Epidermal melanocyte (primary cell): ENCODE measurements around the gene GOT1.

Source experiments
- DNase-seq: peaks from one replicate; pipeline ENCODE4 v3.0.0; 2011; ENCODE audit warnings: low spot score; ENCODE audit not compliant: insufficient read length

The GOT1 gene

GRCh38 chr10:99433378-99434020 is 3.1 kb upstream of the GOT1 start:
- DNase-seq, result no peak

DNA sequence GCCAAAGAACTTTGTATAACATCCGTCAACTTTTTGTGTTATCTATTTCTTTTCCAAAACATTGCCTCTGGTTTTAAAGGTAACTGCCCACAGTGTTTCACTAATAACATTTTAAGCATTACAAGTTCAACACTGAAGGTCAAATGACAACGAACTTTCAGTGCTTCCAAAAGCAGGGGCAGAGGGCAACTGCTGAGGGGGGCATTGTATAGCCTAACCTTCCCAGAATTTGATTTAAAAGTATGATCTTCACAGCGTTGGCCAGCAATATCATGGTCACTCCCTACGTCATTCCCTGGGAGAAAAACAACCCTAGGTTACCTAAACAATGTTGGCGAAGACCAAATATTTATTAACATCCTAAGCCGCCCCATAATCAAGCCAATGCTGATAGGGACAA is 2.5 kb upstream of the GOT1 start:
- no peak for DNase-seq

DNA sequence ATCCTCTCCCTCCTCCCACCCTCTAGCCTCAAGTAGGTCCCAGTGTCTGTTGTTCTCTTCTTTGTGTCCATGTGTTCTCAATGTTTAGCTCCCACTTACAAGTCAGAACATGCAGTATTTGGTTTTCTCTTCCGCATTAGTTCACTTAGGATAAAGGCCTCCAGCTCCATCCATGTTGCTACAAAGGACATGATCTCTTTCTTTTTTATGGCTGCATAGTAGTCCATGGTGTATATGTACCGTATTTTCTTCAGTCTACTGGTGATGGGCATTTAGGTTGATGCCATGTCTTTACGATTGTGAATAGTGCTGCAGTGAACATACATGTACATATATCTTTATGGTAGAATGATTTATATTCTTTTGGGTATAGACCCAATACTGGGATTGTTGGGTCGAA is 1.6 kb upstream of the GOT1 start:
- DNase-seq, result no peak

DNA sequence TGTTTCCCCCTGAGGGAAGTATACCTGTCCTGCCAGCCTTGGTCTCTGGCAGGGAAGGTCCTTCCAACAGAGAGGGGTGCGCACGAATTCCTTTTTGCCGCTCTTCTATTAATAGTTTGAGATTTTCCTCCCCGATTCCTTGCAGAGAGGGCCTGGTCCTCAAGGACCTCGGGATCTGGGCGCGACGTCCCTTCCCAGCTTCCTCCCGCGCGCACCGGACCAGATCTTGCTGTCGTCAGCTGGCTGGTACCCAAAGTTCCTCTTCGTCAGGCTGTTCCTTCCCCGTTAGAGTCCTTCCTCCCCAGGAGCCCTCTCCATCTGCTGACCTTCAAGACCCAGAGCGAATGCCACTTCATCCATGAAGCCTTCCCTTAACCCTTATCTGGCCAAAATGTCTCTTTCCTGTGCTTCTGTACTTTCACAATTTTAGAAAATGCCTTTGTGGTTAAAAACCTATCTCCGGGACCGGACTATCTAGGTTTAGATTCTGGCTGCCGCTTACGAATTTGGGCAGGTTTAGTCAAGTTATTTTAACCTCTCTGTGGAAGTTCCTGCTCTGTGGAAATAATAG is 851 bp upstream of the GOT1 start:
- no peak for DNase-seq

GRCh38 chr10:99430116-99430450 is 341 bp downstream of the GOT1 start:
- DNase-seq, result no peak

GRCh38 chr10:99429517-99430095 is 818 bp downstream of the GOT1 start:
- DNase-seq, result no peak

DNA sequence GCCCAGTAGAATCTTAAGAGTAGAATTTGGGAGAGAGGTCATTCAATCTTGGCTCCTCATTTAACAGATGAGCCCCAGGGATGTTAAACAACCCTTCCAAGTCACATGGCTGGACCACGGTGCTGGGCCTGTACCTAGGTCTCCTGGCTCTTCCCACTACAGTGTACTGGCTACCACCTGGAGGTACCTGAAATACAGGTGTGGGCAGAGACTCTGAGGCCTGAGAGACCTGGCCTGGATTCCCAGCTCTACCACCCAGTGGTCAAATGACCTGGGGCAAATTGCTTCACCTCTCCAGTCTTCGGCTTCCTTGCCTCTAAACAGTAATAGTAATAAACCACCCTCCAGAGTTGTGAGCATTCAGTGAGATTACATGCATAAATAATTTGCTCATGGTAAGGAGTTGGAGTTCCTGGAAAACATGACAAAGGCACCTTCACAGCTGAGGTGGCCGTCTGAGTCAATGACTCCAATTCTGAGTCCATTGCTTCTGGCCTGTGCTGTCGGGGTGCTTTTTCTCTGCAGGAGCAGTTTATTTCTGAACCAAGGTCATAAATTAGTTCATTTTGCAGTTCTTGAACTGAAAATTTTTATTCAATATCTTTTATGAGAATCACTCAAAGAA is 2.7 kb downstream of the GOT1 start:
- DNase-seq, result no peak

GRCh38 chr10:99426689-99427088 is 3.7 kb downstream of the GOT1 start:
- no peak for DNase-seq

DNA sequence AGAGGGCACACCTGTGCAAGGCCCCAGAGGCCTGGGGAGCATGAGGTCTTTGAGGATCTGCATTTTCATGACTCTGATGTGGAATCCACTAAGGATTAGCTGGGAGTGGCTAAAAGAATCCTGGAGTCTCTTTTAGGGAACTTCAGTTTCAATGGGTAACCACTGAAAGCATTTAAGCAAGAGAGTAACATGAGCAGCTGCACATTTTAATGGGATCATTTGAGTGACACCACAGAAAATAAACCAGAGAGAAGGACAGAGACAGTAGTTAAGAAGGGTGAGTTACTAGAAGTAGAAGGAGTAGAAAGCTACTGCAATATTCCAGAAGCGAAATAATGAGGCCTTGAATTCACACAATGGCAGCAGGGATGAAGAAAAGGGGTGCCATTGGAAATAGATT is 5.2 kb downstream of the GOT1 start:
- DNase-seq, result no peak

GRCh38 chr10:99424656-99425055 is 5.8 kb downstream of the GOT1 start:
- no peak for DNase-seq

- DNase-seq, result no peak
These were observed 7.8 kb downstream of the GOT1 start for GRCh38 chr10:99422529-99423096.

- DNase-seq, result no peak
These were observed 9.1 kb downstream of the GOT1 start for GRCh38 chr10:99421233-99421739.

DNA sequence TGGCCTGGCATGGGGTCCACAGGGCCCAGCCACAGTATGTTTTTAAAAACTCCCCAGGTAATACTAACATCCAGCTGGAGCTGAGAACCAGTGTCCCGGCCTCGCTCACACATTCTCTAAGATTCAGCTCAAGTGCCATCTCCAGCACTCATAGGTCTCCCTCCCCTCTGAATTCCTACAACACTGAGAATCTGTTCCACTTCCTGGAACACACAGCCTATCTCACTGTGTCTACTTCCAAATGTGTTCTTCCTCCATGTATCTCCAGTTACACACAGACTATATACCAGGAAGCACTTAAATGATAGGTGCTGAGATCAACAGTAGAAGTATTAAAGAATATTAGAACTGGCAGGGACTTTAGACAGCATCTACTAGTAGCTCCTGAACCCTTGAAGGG is 10.7 kb downstream of the GOT1 start:
- DNase-seq, result no peak

- no peak for DNase-seq
These were observed 11.4 kb downstream of the GOT1 start for GRCh38 chr10:99418910-99419624.

DNA sequence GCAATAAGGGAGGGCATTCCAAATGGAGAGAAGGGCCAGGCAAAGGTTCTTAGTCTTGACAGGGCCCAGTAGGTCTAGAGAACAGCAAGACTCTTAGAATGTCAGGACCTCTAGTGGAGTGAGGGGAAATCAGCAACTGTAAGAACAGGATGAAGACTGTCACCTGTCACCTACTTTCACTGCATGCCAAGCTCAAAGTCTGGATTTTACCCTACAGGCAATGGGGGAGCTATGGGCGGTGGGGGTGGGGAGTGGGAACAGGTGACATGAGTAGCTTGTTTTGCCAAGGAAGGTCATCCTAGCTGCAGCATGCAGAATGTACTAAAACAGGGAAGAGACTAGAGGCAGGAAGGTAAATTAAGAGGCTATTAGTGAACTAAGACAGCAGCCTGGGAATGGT is 18.3 kb downstream of the GOT1 start:
- no peak for DNase-seq

DNA sequence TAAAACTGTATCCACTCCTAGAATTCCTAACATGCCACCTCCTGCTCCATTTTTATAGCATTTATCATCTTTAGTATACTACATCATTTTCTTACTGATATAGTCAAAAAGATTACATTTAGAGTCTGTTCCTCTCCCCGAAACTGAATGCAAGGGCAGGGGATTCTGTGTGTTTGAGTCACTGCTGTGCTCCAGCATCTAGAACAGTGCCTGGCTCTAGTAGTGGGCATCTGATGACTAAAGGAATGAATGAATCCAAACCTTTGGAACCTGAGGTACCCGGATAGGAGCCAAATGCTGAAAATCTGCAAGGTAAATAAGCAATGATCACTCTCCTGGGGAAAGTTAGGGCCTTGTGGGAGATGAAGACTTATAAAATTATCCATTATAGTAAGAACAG is 18.9 kb downstream of the GOT1 start:
- no peak for DNase-seq

DNA sequence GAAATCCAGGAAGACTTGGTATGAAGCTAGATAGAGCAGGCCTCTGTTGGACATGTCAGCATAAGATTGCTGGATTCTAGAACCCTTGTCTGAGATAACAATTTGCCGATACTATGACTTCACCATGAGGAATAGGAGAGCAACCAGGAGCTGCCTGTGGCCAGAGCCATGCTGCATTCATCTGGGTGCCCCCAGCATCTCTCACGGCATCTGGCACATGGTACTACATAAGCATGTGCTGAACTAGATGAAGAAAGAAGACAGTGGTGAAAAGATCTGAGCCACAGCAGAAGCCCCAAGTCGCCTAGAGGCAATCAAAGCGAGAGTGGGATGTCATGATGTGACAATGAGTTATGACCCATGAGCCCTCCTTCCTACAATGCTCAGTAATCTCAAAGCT is 19.5 kb downstream of the GOT1 start:
- DNase-seq, result no peak

- DNase-seq, result no peak
These were observed 20.3 kb downstream of the GOT1 start for GRCh38 chr10:99410146-99410545.

DNA sequence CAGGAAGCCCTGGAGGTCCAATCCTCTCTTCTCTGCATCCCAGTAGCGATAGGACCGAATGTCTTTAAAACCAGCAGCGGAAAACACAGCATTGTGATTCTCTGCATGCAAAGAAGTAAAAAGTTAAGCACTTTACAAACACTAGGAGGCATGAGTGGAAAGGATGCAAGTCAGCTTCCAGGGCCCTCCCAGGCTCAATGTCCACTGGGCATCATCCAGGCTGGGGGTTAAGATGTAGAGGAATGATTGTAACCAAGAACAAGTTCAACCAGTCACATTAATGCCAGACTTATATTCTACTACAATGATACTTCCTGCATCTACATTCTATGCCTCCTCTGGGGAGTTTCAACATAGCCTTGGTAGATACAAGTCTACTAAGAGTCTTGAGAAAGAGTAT is 24.3 kb downstream of the GOT1 start:
- DNase-seq, result no peak

GRCh38 chr10:99403674-99404073 is 26.8 kb downstream of the GOT1 start:
- DNase-seq, result no peak

DNA sequence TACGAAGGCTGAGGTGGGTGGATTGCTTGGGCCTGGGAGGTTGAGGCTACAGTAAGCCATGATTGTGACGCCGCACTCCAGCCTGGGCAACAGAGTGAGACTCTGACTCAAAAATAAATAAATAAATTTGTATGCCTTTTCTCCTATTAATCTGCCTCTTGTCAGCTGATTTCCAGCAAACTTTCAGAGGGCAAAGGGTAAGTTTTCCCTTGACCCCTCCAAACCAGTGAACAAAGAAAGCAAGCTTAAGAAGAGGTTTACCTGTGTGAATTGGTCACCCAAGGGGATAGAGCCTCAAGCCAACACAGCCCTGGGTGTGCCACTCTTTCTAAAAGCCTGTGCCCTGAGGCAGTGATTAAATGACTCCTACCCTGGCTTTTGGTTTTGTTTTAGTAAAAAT is 30.8 kb downstream of the GOT1 start:
- DNase-seq, result no peak

- DNase-seq, result no peak
These were observed 34.0 kb downstream of the GOT1 start for GRCh38 chr10:99396471-99396870.
